HG03571 (cell line): ENCODE measurements around the gene IRF3.

Source experiments
- ATAC-seq: cut with Tn5 transposase; IDR thresholded peaks from one replicate; pipeline ENCODE4 v1.9.1; 2021; ENCODE audit not compliant: unreplicated experiment

The IRF3 gene

GRCh38 chr19:49687566-49688316, 22.1 kb upstream of the IRF3 start:
- ATAC-seq: no peak

- no peak for ATAC-seq
These were observed 21.5 kb upstream of the IRF3 start for GRCh38 chr19:49687150-49687549.

DNA sequence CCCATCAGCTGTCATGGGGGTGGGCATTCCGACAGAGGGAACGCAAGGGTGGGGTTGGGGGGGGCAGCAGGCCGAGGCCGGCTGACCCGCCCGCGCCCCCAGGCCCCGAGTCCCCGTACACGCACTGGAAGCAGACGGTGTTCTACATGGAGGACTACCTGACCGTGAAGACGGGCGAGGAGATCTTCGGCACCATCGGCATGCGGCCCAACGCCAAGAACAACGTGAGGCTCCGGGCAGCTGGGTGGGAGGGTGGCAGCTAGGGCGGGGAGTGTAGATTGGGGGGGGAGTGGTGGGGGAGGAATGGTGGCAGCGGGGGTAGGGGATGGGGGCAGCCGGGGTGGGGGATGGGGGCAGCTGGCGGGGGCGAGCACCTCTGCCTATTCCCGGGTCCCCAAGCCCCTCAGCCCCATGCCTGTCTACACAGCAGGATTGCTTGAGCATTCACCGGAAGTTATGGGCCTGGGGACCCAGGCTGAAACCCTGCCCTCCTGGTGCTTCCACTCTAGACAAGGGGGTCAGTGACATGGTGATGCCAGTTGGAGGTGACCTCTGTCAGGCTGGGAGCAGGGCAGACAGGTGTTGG, 20.9 kb upstream of the IRF3 start:
- no peak for ATAC-seq

DNA sequence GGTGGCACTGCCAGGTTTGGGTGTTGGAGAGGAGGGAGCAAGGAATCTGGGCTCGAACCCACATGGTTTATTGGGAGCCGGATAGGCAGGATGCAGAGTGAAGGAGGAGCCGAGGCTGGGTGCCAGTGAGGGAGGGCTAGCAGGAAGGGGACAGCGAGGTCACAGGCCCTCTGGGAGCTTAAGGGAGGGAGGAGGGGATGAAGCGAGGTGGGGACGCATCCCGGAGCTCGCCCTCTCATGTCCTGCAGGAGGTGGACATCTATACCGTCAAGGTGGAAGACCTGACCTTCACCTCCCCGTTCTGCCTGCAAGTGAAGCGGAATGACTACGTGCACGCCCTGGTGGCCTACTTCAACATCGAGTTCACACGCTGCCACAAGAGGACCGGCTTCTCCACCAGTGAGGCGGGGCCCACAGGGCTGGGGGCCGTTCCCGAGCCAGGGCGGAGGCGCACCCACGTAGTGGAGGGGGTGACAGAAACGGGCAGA, 20.2 kb upstream of the IRF3 start:
- ATAC-seq: no peak

DNA sequence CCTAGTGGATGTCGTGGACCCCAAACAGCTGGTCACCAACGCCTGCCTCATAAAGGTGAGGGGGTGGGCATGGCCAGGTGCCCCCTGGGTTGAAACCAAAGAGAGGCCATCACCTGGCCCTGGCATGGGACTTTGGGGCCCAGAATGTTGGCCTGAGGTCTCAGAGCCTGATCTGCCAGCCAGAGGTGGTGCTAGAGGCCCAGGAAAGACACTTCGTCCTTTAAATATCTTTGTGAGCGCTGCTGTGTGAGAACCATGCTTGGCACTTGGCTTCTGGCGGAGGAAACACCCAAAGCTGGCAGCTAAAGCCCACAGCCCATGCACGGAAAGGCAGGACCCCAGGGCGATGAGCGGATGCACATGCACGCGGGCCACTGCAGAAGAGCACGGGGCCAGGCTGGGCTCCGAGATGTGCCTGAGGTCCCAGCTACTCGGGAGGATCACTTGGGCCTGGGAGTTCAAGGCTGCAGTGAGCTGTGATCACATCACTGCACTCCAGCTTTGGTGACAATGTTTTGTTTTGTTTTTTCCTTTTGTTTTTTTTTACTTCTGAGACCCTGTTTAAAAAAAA, 19.4 kb upstream of the IRF3 start:
- no peak for ATAC-seq

- no peak for ATAC-seq
These were observed 18.8 kb upstream of the IRF3 start for GRCh38 chr19:49684251-49684982.

GRCh38 chr19:49683814-49684250, 18.2 kb upstream of the IRF3 start:
- no peak for ATAC-seq

- no peak for ATAC-seq
These were observed 16.6 kb upstream of the IRF3 start for GRCh38 chr19:49682274-49682673.

- ATAC-seq: no peak
These were observed 16.2 kb upstream of the IRF3 start for GRCh38 chr19:49681830-49682229.

GRCh38 chr19:49680421-49681351, 15.0 kb upstream of the IRF3 start:
- no peak for ATAC-seq

- ATAC-seq: no peak
These were observed 14.2 kb upstream of the IRF3 start for GRCh38 chr19:49679771-49680413.

GRCh38 chr19:49678985-49679770, 13.5 kb upstream of the IRF3 start:
- no peak for ATAC-seq

GRCh38 chr19:49677901-49678674, 12.4 kb upstream of the IRF3 start:
- ATAC-seq: no peak

DNA sequence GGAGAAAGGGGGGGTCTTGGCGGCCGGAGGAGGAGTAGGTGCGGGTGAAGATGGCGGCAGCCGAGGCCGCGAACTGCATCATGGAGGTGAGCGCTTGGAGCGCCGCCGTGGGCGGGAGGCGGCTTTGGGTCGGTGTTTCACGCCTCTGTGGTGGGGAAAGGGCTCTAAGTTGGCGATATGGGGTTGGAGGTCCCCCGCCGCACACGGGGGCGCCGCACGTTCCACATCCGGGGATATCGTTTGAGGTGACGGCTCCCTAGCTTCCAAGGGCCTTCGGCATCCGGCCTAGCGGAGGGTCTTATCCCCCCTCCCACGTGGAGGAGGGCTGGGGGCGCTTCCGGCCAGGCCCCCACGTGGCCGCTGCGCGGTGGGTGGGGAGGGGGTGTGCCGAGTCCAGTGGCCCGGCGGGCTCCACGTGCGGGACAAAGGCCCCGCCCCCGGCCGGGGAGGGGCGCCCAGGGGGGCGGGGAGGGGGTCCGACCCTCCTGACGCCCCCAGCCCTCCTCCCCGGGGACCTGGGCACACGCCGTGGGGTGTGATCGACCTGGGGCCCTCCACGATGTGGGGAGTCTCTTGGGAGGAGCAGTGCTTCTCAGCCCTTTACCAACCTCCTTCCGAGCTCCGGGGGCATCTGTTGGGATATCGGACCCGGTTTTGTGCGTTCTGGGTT, 11.7 kb upstream of the IRF3 start, which contains the start of gene PRMT1:
TSS of gene PRMT1 (plus strand) at position 41 of the 670 bp plus-strand sequence. CDS start at position 51, 10 bp downstream.
- ATAC-seq: no peak

DNA sequence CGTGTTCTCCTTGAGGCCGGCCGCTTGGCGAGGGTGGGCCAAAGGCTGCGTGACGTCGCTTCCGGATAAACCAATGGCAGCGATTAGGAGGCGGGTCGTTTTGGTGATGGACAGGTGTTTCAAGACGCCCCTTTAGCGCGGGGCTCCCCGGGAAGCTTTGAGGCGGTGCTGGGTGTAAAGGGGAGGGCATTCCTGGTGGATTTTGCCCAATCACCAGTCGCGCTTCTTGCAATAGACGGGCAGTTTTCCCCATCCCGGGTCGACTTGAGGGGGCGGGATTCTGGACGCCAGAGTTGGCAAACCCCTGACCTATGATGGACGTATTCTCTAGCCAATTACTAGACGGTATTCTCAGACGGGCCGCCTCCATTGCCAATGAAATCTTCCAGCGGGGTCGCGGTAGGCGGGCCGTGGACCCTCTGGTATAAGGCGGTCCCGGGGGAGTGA, 11.2 kb upstream of the IRF3 start:
- peak; percentile 64 for ATAC-seq

- ATAC-seq: peak; percentile 19
These were observed 10.6 kb upstream of the IRF3 start for GRCh38 chr19:49676136-49676783.
